ENCODE results near the gene ESF1.

Gene ESF1

DNA sequence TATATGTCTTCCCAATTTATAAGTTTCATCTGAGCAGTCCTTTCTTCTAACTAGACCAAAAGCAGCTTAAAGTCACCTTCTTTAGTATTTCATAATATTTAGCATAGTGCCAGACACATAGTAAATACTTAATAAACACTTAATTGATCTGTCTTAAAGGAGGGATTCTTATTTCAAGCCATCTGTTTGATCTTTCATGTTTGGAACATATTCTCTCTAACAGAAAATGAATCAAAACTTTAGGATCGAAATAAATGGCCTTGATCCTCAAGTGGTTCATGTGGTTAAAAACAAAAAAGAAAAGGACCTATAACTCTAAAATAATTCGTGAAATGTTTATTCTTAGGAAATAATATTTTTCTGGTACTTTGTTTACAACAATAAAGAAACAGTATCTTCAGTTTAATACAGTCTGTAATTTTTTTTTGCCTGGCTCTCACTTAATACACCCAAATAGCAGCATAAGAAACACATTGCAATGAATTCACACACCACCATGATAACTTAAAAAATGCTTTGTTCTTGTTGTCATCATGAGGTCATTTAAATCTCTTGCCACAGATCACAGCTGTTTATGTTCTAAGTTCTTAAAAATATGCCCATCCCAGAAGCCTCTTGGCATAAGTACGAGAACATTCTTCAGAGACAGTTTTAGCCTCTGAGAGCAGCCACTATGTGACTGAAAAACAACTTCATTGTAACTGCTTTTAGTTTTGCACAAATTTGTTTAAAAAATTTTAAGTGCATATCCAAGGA lies 48.1 kb downstream of the ESF1 start:
- no peak for DNase-seq

DNA sequence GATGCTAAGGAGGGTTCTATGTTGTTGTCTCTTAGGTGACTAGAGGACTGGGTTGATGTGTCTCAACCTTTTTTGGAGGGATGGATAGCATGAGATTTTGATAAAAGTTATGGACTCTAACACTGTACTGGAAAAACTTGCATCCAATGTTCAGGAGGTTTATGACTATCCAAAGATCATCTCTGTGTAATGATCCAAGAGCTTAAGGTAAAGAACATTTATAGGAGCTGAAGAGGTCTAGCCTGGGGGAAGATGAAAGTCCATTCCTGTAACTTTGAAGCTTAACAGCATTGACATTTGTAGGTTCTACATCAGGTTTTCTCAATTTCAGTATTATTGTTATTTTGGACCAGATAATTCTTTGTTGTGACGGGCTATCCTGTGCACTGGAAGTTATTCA lies 48.9 kb downstream of the ESF1 start:
- DNase-seq: no peak

DNA sequence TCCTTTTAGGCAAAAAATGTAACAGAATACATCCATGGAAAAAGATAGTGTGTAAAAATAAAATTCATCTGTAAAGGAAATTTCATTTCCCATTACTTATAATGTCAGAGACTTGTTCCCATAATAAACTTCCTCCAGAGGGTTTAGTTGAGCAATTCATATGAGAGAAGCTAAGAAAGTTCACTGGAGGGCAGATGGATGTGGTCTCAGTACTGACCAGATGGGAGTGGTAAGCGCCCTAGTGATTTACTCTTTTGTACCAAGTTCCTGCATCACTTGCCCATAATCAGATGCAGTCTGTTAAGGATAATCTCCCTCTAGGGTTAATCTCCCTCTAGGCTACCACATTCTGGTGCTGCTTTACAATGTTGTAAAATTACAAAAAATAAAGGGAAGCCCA lies 61.7 kb downstream of the ESF1 start:
- DNase-seq: no peak

DNA sequence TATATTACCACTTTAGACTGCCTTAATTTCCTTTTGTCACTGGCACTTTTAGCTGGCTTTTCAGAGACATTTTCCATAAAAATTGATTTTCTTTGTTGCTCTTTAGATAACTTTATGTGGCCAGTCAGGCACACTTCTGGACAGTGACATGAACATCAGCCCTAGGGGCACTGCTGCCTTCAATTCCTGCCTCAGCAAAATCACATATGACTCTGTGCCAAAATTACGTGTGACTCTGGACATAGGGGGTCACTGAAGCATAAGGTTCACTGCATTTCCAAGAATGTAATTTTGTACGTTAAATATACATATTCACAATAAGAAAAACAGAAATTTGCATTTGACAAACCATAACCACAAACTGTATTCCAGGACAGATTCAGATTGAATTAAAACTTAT lies 66.5 kb downstream of the ESF1 start:
- DNase-seq: no peak

DNA sequence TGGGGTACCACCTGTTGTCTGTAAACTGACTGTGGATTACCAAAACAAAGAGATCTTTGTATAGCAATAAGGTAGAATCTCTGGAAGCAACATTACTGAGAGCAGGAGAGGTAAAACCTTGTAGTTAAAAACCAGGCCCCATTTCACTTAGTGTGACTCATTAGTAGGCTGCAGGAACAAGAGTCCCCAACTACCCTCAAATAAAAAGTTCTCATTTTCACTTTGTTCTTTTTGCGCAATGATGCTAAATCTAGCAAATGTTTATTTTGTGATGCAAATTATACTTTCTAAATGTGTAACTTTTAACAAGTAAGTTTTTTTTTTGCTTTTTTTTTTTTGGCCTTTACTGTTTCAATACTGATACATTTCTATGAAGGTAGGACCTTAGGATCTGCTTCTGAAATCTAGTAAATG lies 67.1 kb downstream of the ESF1 start:
- no peak for DNase-seq

DNA sequence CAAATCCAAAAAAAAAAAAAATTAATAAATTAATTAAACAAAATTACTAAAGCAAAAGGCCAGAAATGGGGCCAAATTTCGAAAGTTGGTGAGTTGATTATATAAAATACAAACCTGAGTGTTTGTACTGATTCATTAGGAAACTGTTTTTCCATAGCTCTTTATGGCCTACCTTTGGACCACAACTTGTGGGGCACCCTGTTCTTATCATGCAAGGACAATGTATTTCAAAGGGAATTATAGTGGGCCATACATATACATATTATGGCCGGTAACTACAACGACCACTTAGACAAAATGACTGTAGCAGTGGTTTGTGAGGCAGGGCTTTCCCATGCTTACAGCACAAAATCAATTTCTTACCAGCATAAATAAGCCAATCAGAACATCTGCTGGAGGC lies 69.5 kb downstream of the ESF1 start:
- no peak for DNase-seq

DNA sequence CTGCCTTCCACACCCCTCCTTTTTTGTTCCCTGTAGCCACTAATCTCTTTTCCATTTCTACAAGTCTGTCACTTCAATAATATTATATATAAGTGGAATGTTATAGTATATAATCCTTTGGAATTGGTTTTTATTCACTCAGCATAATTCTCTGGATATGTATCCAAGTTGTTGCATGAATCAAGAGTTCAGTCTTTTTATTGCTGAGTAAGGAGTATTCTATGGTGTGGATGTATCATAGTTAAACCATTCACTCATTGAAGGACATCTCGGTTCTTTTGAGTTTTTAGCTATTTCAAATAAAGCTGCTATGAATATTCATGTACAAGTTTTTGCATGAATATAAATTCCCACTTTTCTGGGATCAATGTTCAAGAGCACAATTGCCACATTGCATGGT lies 76.5 kb downstream of the ESF1 start:
- no peak for DNase-seq

DNA sequence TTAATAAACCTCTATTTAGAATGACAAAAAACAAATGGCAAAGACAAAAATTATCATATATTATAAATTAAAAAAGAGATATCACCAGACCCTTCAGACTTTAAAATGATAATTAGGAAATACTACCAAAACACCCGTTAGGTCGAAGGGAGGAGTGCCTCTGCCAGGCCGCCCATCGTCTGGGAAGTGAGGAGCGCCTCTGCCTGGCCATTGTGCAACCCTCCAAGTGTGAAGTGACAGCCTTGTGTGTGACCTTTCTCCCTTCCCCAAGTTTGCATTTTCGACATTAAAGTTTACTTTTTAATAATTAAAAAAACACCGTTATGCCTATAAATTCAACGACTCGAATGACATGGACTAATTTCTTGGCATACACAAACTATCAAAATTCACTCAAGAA lies 81.5 kb downstream of the ESF1 start:
- no peak for DNase-seq

DNA sequence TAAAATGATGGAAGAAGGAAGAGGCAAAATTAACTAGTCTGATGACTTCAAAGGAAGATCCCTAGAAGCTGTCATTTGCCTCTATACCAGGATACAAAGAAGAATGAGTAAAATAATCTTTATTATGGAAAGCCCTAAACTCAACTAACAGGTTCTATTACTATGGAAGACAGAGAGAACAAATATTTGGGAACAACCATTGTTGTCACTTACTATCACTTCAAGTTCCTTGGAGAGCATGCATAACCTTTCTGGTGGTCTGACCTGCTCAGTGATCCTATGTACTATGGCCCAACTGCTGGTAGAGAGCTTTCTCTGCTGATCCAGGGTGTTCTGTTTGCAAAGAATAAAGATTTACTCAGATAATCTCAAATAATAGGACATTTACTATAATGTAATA lies 83.2 kb downstream of the ESF1 start:
- DNase-seq: no peak

DNA sequence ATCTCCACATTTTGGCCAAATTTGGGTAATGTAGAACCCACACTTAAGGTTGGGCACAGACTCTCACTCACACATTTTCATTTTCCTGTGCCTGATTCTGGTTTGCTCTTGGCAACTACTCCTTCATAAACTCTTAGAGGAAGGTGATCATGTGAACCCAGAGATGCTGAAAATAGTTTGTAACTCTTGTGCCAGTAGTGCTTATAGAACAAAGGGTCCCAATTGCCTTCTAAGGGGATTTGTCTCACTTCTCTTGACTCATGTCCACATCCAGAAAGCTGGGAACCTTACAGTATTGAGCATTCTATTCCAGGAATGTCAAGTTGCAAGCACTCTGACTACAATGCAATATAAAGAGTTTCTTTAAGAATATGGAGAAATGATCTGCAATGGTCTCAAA lies 84.0 kb downstream of the ESF1 start:
- no peak for DNase-seq

DNA sequence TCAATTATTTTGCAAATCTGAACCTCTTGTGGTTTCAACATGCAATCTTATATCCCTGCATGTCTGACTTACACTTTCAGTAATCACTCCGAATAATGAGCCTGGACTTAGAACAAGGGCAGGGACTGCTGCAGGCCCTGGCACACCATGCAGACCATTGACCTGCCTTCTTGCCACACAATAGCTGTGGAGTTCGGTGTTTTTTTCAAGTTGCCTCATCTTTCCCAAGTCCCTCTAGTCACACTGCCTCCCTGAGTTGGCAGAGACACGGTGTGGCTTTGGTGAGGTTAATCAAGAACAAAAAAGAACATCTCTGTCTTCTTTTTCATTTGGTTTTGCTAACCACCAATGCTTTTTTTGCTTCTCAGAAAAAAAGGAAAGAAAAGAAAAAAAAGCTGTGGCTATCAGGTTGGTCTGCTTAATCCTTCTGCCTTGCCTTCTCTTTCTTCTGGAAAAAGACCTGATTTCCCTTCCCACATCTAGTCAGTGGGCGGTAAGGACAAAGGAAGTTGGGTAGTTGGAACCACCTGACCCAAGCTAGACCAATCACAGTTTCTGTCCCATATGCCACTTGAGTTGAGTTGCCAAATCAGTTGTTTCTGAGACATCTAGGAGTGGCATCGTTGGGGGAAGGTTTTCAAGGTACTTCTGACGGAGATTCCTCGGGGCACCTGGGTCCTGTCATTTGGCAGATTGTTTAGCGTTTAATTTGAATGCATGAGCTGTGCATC lies 90.1 kb downstream of the ESF1 start:
- no peak for DNase-seq

DNA sequence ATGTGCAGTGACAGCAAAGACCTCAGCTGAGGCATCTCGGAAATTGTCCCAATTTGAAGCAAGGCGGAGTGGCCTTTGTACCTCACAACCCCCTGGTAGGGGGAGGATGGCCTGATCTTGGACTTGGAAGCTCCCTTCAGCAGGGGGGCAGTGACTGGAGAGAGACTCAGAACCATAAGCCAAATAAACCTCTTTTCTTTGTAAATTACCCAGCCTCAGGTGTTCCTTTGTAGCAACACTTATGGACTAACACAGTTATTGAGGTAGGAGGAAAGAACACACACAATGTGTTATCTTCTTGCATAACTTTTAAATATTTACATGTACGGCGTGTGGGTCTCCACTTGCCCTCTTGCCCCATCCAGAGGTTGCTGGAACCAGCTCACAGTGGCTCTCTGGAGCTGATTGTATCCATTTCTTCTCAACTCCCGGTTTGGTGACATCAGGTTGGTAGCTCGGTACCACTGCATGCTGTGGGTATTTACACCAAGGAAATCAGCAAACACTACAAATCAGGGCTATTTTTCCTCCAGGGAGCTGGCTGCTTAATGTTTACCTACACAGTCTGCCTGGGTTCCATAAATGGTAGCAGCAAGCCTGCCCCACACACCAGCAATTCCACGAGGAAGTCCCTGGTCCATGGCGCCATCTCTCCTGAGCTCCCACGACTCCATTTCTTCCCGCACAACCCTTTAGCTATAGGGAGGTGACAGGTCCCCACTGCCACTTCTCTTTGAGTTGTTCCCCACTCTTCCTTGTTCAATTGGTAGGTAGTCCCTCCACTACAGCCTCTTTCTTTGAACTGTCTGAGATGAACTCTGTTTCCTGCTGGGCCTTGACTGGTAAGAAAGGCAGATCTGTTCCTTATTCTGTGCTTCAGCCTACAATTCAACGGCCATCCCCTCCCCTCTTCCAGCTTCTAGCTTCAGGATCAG lies 91.7 kb downstream of the ESF1 start:
- DNase-seq: no peak

DNA sequence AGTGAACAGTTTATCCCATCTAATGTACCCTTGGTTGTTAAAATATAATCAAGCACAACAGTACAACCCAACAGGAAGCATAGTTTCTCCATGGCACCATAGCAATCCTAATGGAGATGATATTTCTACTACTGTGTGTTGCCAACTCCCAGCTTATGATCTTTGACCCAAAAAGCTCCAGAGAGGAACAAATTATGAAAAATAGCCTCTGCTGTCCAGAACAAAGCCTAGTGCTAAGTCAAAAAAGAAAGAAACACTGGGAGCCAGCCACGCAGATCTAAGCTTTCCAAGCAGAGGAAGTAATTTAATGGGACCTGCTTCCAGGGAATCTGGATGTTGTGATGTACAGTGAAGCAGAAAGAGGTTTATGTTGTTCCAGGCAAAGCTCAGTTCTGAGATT lies 93.8 kb downstream of the ESF1 start:
- no peak for DNase-seq

DNA sequence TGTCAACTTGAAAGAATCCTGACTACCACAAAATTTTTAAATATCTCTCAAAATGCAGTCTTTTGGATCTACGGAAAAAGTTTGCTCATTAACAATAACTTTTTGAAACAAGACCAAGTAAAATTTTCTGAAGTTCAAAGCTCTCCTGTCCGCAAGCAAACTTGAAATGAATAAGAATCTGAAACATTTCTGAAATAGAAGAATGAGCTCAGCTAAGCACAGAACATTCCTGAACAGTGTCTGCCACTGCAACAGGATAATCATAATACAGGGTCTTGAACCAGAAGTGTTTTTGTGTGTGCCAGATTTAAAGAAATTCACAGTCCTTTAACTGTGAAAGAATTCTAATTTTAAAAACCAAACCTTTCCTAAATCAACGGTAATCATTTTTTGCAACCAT lies 96.9 kb downstream of the ESF1 start:
- no peak for DNase-seq

DNA sequence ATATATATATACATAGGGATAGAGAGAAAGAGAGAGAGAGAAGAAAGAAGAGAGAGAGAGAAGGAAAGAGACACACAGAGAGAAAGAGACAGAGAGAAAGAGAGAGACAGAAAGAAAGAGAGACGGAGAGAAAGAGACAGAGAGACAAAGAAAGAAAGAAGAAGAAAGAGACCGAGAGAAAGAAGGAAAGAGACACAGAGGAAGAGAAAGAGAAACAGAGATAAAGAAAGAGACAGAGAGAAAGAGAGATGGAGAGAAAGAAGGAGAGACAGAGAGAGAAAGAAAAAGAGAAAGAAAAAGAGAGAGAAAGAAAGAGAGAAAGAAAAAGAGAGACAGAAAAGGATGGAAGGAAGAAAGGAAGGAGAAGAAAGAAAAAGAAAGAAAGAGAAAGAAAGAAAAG lies 99.1 kb downstream of the ESF1 start:
- DNase-seq: no peak

DNA sequence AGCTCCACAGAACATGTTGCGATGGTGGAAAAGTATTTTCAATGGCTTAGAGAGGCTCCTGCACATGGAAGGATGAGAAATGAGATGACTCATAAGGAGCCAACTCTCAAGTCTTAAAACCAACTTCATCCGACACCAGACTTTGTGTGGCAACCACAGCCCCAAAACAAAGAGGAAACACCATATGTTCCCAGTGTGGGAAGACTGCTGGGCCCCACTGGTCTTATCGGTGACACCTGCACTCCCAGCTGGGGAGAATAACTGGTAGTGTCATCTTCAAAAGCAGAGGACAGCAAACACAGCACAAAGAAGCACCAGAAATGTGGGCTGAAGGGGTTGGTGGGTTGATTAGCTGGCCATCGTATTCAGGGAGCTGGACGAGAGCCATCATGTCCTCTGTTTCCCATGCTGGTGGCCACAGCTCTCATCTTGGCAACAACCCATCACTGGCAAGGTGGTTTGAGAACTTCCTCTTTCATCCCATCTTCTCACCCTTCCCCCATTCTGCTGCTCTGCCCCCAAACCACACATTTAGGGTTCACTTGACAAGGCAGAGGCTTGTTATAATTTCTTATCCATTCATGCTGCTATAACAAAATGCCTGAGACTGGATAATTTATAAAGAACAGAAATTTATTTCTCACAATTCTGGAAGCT lies 100.0 kb downstream of the ESF1 start:
- DNase-seq: no peak

DNA sequence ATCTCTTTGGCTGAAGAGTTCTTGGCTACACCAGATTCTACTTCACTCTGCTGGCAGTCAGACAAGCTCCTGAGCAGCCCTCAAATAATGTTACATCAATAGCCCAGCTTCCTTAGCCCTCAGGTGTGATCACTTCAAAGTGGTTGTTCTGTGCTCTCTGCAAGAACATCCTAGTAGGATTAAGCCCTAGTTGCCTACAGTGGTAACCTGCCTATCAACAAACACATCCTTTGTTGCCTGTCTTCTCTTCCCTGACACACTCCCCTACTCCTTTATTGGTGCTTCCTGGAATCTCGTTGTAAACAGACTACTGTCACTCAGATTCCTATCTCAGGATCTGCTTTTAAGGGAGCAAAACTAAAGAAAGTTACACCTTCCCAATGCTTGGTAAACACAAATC lies 100.9 kb downstream of the ESF1 start:
- no peak for DNase-seq

DNA sequence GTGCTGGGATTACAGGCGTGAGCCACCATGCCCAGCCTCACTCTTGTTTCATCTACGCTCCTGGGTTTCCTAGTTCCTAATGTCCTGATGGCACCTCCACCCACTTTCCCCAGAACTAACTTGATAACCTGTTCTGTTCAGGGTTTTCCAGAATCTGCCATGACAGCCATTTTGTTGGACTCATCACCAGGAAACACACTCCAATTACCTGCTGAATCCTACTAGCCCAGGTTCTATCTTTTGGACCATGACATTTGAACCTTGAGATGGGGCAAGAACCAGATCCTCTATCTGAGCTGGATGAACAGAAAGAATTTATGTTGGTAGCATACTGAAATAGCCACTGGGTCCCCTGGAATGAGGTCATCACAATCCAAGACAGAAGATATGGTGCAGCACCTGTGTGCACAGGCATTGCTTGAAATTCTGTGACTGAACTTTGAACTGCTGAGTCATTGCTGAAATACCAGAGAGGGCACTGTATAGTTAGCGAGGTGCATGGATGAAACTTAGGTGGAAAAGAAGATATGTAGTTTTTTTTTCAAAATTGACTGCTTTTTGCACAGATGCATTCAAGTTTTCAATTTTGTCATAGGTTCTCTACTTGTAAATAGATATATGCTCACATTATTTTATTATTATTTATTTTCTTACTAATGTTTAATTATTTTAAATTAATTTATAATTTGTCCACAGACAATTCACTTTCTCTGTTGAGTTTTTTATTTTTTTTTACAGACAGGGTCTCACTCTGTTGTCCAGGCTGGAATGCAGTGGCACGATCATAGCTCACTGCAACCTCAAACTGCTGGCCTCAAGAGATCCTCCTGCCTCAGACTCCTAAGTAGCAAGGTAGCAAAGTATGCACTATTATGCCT lies 103.2 kb downstream of the ESF1 start:
- no peak for DNase-seq

DNA sequence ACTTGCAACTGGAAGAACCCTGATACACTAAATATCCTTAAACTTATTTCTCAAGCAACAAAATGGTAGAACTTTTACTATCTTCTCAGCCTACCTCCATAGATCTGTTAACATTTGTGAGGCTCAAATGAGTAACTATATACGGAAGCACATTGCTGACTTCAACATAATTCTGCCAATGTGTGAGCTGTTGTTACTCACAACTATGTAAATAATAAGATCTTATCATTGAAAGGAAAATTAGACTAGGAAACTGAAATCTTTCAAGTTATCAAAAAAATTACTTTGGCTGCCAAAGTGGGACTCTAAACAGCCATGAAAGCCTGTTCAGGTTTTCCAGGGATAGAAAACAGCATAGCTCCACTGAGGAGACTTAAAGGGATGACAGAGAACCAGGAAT lies 105.8 kb downstream of the ESF1 start:
- no peak for DNase-seq

DNA sequence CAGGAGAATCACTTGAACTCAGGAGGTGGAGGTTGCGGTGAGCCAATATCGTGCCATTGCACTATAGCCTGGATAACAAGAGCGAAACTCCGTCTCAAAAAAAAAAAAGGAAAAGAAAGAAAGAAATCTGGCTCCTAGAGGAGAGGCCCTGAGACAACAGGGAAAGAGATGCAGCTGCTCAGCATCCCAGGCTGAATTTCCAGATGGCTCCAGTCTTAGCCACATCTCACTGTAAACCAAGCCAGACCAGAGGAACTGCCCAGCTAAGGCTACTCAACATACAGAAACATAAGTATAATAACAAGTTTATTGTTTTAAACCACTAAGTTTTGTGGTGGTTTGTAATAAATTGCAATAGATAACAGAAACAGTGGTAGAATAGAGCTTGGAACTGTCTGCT lies 107.5 kb downstream of the ESF1 start:
- no peak for DNase-seq

DNA sequence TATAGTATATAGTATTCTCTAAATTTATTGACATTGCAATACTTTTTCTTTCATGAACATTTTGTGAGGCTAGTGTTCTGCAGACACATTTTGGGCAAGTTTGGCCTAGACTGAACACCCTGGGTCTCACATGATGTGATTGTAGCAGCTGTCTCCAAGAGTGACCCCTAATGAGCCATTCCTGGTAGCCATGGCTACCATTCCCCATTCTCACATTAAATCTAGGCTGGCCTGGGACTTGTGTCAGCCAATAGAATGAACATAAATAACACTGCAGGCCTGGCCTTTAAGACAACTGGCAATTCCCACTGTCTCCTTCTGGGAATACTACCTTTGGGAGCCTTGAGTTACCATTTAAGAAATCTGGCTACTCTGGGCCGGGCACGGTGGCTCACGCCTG lies 108.0 kb downstream of the ESF1 start:
- DNase-seq: no peak

DNA sequence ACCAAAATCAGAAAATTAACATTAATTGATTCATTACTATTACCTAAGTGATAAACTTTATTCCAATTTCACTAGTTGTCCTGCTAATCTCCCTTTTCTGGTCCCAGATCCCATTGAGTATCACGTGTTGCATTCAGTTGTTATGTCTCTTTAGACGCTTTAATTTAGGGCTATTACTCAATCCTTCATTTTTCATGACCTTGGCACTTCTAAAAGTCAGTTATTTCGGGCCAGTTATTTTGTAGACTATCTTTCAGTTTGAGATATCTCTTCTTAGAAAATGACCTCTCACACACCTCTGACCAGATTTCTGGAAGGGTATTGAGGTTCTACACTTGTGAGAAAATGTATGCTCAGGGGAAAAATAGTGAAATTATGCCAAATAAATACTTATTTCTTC lies 112.0 kb downstream of the ESF1 start:
- no peak for DNase-seq
